Upper lobe of left lung (tissue), 6 donors: Measurements from ENCODE around the gene PPARD. TPM values are rescaled to one million over a fixed set of nuclear protein-coding genes. Genes with fewer than 3 reads are reported as not detected.

Source experiments
- ATAC-seq, 2 donors: fragments of 200-7000 bp; cut with Tn5 transposase; one replicate each; pipeline ENCODE4 v1.9.1; 2022; ENCODE audit warnings: mild to moderate bottlenecking in 2 of 2, moderate library complexity in 2 of 2; ENCODE audit not compliant: low FRiP score in 2 of 2
- DNase-seq, 2 donors: peaks; one replicate each; pipeline ENCODE4 v3.0.0-alpha.2; 2019 to 2020
- H3K27ac ChIP-seq, 4 donors: fragments of 200-600 bp; sonication (generic); one replicate each; pipeline ENCODE4 v1.5.1; 2016 to 2019
- H3K27me3 ChIP-seq, 4 donors: fragments of 200-600 bp; sonication (generic); one replicate each; pipeline ENCODE4 v1.5.1; 2017 to 2019
- H3K36me3 ChIP-seq, 4 donors: fragments of 200-600 bp; sonication (generic); one replicate each; pipeline ENCODE4 v1.5.1; 2016 to 2019
- H3K4me1 ChIP-seq, 4 donors: fragments of 200-600 bp; sonication (generic); one replicate each; pipeline ENCODE4 v1.5.1; 2018 to 2019
- H3K4me3 ChIP-seq, 4 donors: fragments of 200-600 bp; sonication (generic); one replicate each; pipeline ENCODE4 v1.5.1; 2017 to 2019; ENCODE audit warnings: mild to moderate bottlenecking in 2 of 4, moderate library complexity in 1 of 4
- H3K9me3 ChIP-seq, 4 donors: fragments of 200-600 bp; sonication (generic); one replicate each; pipeline ENCODE4 v1.5.1; 2018 to 2019
- CTCF ChIP-seq, 6 experiments: fragments of 450-650 bp in 4 of 6; fragments of 200-600 bp in 2 of 6; sonication (generic) in 2 of 6; IDR thresholded peaks; one replicate each; pipeline ENCODE4 v1.5.1; 2016 to 2019; ENCODE audit warnings: antibody characterized with exemption in 6 of 6
- EP300 ChIP-seq, 4 donors: sonication (generic); formaldehyde crosslinking; IDR thresholded peaks; one replicate each; pipeline ENCODE4 v1.5.1; 2017; ENCODE audit warnings: antibody characterized with exemption in 4 of 4, control low read depth in 2 of 4
- POLR2A ChIP-seq, 4 donors: fragments of 450-650 bp; IDR thresholded peaks; one replicate each; pipeline ENCODE4 v1.5.1; 2016 to 2017; ENCODE audit warnings: antibody characterized with exemption in 4 of 4, mild to moderate bottlenecking in 2 of 4
- POLR2AphosphoS5 ChIP-seq, 2 donors: sonication (generic); formaldehyde crosslinking; IDR thresholded peaks; one replicate each; pipeline ENCODE4 v1.5.1; 2017; ENCODE audit warnings: antibody characterized with exemption in 2 of 2
- WGBS, 2 donors: methylation state at CpG; one replicate each; pipeline ENCODE4 v1.1.5; 2017 to 2018; 5-methylcytosine and 5-hydroxymethylcytosine counted together
- total RNA-seq, 6 donors: library from RNA; depleted of rRNA in 4 of 6; stranded (reverse); fragments of >200 nt in 4 of 6; gene quantifications; one replicate each; pipeline versions ENCODE4 v1.1.0 to v1.2.1, GENCODE V29; 2016 to 2021
- donor health status: DM: no; HTN: no; CAD: no; lungs with moderate emphysema.
- donor health status: DM: no; HTN: yes; CAD: no; lungs with severe emphysema.

PPARD gene
- total RNA-seq, result 10 to 100 TPM; 14.8 to 48.2 (median 31.5) TPM

- peaks cover 19 to 31% (median 25%) of the 10 kb centered on the region in 4 donors for H3K4me1 ChIP-seq
- WGBS, 2 donors, result 1% methylated on average over 27 to 76 of the region's 77 CpGs
- H3K36me3 ChIP-seq, result peaks cover 0 to 15% (median 7%) of the 10 kb centered on the region in 4 donors
- peak; percentile 99 to 100 for ATAC-seq
- no peaks in the 10 kb centered on the region for H3K27me3 ChIP-seq
- peak within 1 kb of the TSS; percentile 86 to 96 (median 92) for H3K27ac ChIP-seq
- TF ChIP-seq EP300 (IDR thresholded peaks at IDR 0.05) (no peak), POLR2A (IDR thresholded peaks at IDR 0.05) (peak in 3 of 4 donors; percentile 47 to 88 (median 85)), POLR2AphosphoS5 (IDR thresholded peaks at IDR 0.05) (peak; percentile 74 to 85), CTCF (IDR thresholded peaks at IDR 0.05) (peak; percentile 98 to 100 (median 99))
- H3K4me3 ChIP-seq, result peak within 1 kb of the TSS; percentile 60 to 88 (median 84)
- H3K9me3 ChIP-seq, result no peaks in the 10 kb centered on the region
- DNase-seq, result peak; percentile 99 to 100
Measured at GRCh38 chr6:35342258-35343091, at the start of gene PPARD. PPARD (plus strand) TSS chr6:35342558; CDS start chr6:35411088, 68,530 bp downstream.

GRCh38 chr6:35293681-35294080 is 48.7 kb upstream of the PPARD start:
- no peaks in the 10 kb centered on the region for H3K27me3 ChIP-seq
- H3K27ac ChIP-seq, result no peak overlapping the region
- no peak for ATAC-seq
- 93 to 96% methylated on average over 7 to 9 of the region's 9 CpGs for WGBS, 2 donors
- TF ChIP-seq CTCF (IDR thresholded peaks at IDR 0.05) (no peak), POLR2A (IDR thresholded peaks at IDR 0.05) (no peak), EP300 (IDR thresholded peaks at IDR 0.05) (no peak), POLR2AphosphoS5 (IDR thresholded peaks at IDR 0.05) (no peak)
- no peak for DNase-seq
- H3K4me3 ChIP-seq, result no peak overlapping the region
- peaks cover 21 to 71% (median 54%) of the 10 kb centered on the region in 4 donors for H3K36me3 ChIP-seq
- H3K9me3 ChIP-seq, result no peaks in the 10 kb centered on the region
- H3K4me1 ChIP-seq, result peaks cover 16 to 20% (median 17%) of the 10 kb centered on the region in 4 donors

- H3K4me1 ChIP-seq, result peaks cover 16 to 27% (median 21%) of the 10 kb centered on the region in 4 donors
- H3K9me3 ChIP-seq, result no peaks in the 10 kb centered on the region
- TF ChIP-seq EP300 (IDR thresholded peaks at IDR 0.05) (no peak), POLR2A (IDR thresholded peaks at IDR 0.05) (no peak), CTCF (IDR thresholded peaks at IDR 0.05) (peak; percentile 44 to 72 (median 60)), POLR2AphosphoS5 (IDR thresholded peaks at IDR 0.05) (no peak)
- H3K27me3 ChIP-seq, result no peaks in the 10 kb centered on the region
- DNase-seq (peak in 1 of 2 donors; percentile 64), ATAC-seq (no peak)
- no peak overlapping the region for H3K4me3 ChIP-seq
- peaks cover 20 to 63% (median 47%) of the 10 kb centered on the region in 4 donors for H3K36me3 ChIP-seq
- WGBS, 2 donors, result 58 to 63% methylated on average over 10 of the region's 10 CpGs
- H3K27ac ChIP-seq, result no peak overlapping the region
Measured at GRCh38 chr6:35294308-35294945, 47.9 kb upstream of the PPARD start.

- DNase-seq (no peak), ATAC-seq (no peak)
- Histone ChIP-seq H3K36me3 (peaks cover 16 to 57% (median 42%) of the 10 kb centered on the region in 4 donors), H3K4me1 (peaks cover 16 to 31% (median 25%) of the 10 kb centered on the region in 4 donors), H3K9me3 (no peaks in the 10 kb centered on the region), H3K27ac (no peak overlapping the region), H3K4me3 (no peak overlapping the region), H3K27me3 (no peaks in the 10 kb centered on the region)
- 90 to 100% methylated on average over 2 of the region's 2 CpGs for WGBS, 2 donors
- no peak for TF ChIP-seq POLR2AphosphoS5 (IDR thresholded peaks at IDR 0.05)
- TF ChIP-seq POLR2A (IDR thresholded peaks at IDR 0.05), result no peak
- TF ChIP-seq CTCF (IDR thresholded peaks at IDR 0.05), result no peak
- TF ChIP-seq EP300 (IDR thresholded peaks at IDR 0.05), result no peak
Measured at GRCh38 chr6:35295036-35295435, 47.3 kb upstream of the PPARD start.
